ENCODE data around the gene KRTAP5-2.

Gene KRTAP5-2

GRCh38 chr11:1564535-1565172 lies 33.4 kb downstream of the KRTAP5-2 start:
- DNase-seq (ENCODE audit: low read depth): no peak
- no peak for TF ChIP-seq CTCF (IDR thresholded peaks at IDR 0.05; ENCODE audit: control insufficient read depth, extremely low read depth, insufficient read depth)
- H3K4me3 ChIP-seq (ENCODE audit: low read depth, low read length): no peak overlapping the region

GRCh38 chr11:1563697-1564534 lies 34.2 kb downstream of the KRTAP5-2 start:
- TF ChIP-seq CTCF (IDR thresholded peaks at IDR 0.05; ENCODE audit: control insufficient read depth, extremely low read depth, insufficient read depth): no peak
- DNase-seq (ENCODE audit: low read depth): no peak
- no peak overlapping the region for H3K4me3 ChIP-seq (ENCODE audit: low read depth, low read length)

GRCh38 chr11:1563149-1563638 lies 34.9 kb downstream of the KRTAP5-2 start:
- no peak for TF ChIP-seq CTCF (IDR thresholded peaks at IDR 0.05; ENCODE audit: control insufficient read depth, extremely low read depth, insufficient read depth)
- DNase-seq (ENCODE audit: low read depth): no peak
- no peak overlapping the region for H3K4me3 ChIP-seq (ENCODE audit: low read depth, low read length)

- no peak overlapping the region for H3K4me3 ChIP-seq (ENCODE audit: low read depth, low read length)
- no peak for TF ChIP-seq CTCF (IDR thresholded peaks at IDR 0.05; ENCODE audit: control insufficient read depth, extremely low read depth, insufficient read depth)
- no peak for DNase-seq (ENCODE audit: low read depth)
Measured at GRCh38 chr11:1562469-1563148, 35.5 kb downstream of the KRTAP5-2 start.

- no peak overlapping the region for H3K4me3 ChIP-seq (ENCODE audit: low read depth, low read length)
- no peak for TF ChIP-seq CTCF (IDR thresholded peaks at IDR 0.05; ENCODE audit: control insufficient read depth, extremely low read depth, insufficient read depth)
- no peak for DNase-seq (ENCODE audit: low read depth)
Measured at GRCh38 chr11:1561955-1562354, 36.1 kb downstream of the KRTAP5-2 start.

- TF ChIP-seq CTCF (IDR thresholded peaks at IDR 0.05; ENCODE audit: control insufficient read depth, extremely low read depth, insufficient read depth): no peak
- no peak for DNase-seq (ENCODE audit: low read depth)
- no peak overlapping the region for H3K4me3 ChIP-seq (ENCODE audit: low read depth, low read length)
Measured at GRCh38 chr11:1561266-1561665, 36.8 kb downstream of the KRTAP5-2 start.

All from LNCaP clone FGC (cell line).